Small intestine (tissue), 7 donors: ENCODE data around the gene NGEF. TPM values are rescaled to one million over a fixed set of nuclear protein-coding genes. Genes with fewer than 3 reads are reported as not detected.

Experiments used
- DNase-seq, 2 donors: peaks; one replicate each; pipeline versions ENCODE4 v3.0.0 to v3.0.0-alpha.2; 2013
- FAIRE-seq: peaks from 2 replicates; lab custom pipeline; 2012; peaks lifted over from hg19 to GRCh38; lab: Jason Lieb, UNC
- H3K27ac ChIP-seq, 3 donors: one replicate each; pipeline ENCODE4 v1.5.1; 2013; ENCODE audit warnings: low read length in 2 of 3, mild to moderate bottlenecking in 2 of 3, control low read depth in 1 of 3, inconsistent platforms in 1 of 3, low read depth in 1 of 3, moderate library complexity in 1 of 3
- H3K27me3 ChIP-seq, 3 donors: one replicate each; pipeline ENCODE4 v1.6.1; 2013; ENCODE audit warnings: low read length in 3 of 3, inconsistent platforms in 1 of 3; ENCODE audit not compliant: control insufficient read depth in 3 of 3, insufficient read depth in 3 of 3
- H3K36me3 ChIP-seq, 3 donors: one replicate each; pipeline ENCODE4 v1.6.1; 2013; ENCODE audit warnings: low read length in 3 of 3, inconsistent platforms in 1 of 3, low read depth in 1 of 3, mild to moderate bottlenecking in 1 of 3, moderate library complexity in 1 of 3; ENCODE audit not compliant: control insufficient read depth in 3 of 3, insufficient read depth in 2 of 3
- H3K4me1 ChIP-seq, 3 donors: one replicate each; pipeline ENCODE4 v1.6.1; 2013; ENCODE audit warnings: low read length in 2 of 3, inconsistent platforms in 1 of 3, low read depth in 1 of 3, mild to moderate bottlenecking in 1 of 3, moderate library complexity in 1 of 3; ENCODE audit not compliant: control insufficient read depth in 3 of 3, insufficient read depth in 2 of 3
- H3K4me3 ChIP-seq, 3 donors: one replicate each; pipeline ENCODE4 v1.5.1; 2013; ENCODE audit warnings: low read length in 3 of 3, control low read depth in 1 of 3, inconsistent platforms in 1 of 3, low read depth in 1 of 3, mild to moderate bottlenecking in 1 of 3, moderate library complexity in 1 of 3
- H3K9me3 ChIP-seq, 2 donors: one replicate each; pipeline ENCODE4 v1.6.1; 2013; ENCODE audit warnings: low read depth in 1 of 2, low read length in 1 of 2; ENCODE audit not compliant: control insufficient read depth in 2 of 2, insufficient read depth in 1 of 2
- WGBS, 3 donors: extraction: QIAGEN DNeasy Blood & Tissue Kit; methylation state at CpG; one replicate each; pipeline ENCODE4 v1.1.7; 2013; 5-methylcytosine and 5-hydroxymethylcytosine counted together
- polyA plus RNA-seq, 4 donors: library from polyadenylated mRNA; stranded (reverse) in 3 of 4; unstranded in 1 of 4; fragments of 200-250 nt in 3 of 4; fragments of 120-200 nt in 1 of 4; gene quantifications; one replicate each; pipeline versions ENCODE4 v1.2.1 to v1.2.3, GENCODE V29; 2013
- donor health status: healthy with polysubstance abuse.
- donor health status: control.
- donor health status: control.
- donor health status: Bipolar disorder and iron deficiency.
- donor health status: healthy.

Gene NGEF
- polyA plus RNA-seq, 4 donors: 10.2 to 73.4 (median 31.4) TPM

DNA sequence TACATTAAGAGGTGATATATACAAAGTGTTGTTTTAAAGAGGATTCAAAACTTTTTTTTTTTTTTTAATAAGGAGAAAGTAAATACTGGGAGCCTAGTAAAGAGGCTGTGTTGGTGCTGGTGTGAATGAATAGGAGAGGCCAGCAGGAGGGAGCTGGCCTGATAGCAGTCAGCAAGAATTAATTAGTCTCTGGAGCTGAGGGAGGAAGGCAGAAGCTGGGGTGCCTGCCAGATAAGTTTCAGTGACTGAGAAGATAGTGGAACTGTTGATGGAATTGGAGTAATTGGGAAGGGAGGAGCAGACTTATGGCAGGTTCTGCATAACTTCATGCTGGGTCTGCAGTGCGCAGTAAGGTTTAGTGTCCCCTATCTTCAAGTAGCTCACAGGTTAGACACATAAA lies 179.2 kb downstream of the NGEF start:
- DNase-seq (no peak), FAIRE-seq (no peak)
- no peak overlapping the region for H3K27ac ChIP-seq
- peaks cover 0 to 6% (median 2%) of the 10 kb centered on the region in 3 donors for H3K4me1 ChIP-seq
- peaks cover 16 to 37% (median 17%) of the 10 kb centered on the region in 3 donors for H3K36me3 ChIP-seq
- no peaks in the 10 kb centered on the region for H3K9me3 ChIP-seq
- H3K27me3 ChIP-seq: no peaks in the 10 kb centered on the region
- H3K4me3 ChIP-seq: no peak overlapping the region
- 97 to 100% (median 100%) methylated on average over 1 of the region's 1 CpG for WGBS, 3 donors

GRCh38 chr2:232831496-232831895 lies 181.6 kb downstream of the NGEF start:
- Histone ChIP-seq H3K27ac (no peak overlapping the region), H3K9me3 (no peaks in the 10 kb centered on the region), H3K4me3 (no peak overlapping the region), H3K27me3 (no peaks in the 10 kb centered on the region), H3K36me3 (peaks cover 14 to 35% (median 17%) of the 10 kb centered on the region in 3 donors), H3K4me1 (no peaks in the 10 kb centered on the region)
- WGBS, 3 donors: 86 to 95% (median 87%) methylated on average over 3 of the region's 3 CpGs
- DNase-seq (no peak), FAIRE-seq (no peak)

- peaks cover 16 to 29% (median 17%) of the 10 kb centered on the region in 3 donors for H3K36me3 ChIP-seq
Measured at GRCh38 chr2:232829988-232830387, 183.1 kb downstream of the NGEF start.

More at GRCh38 chr2:232829988-232830387, 183.1 kb downstream of the NGEF start:
- no peaks in the 10 kb centered on the region for H3K4me1 ChIP-seq
- 90 to 96% (median 96%) methylated on average over 3 of the region's 3 CpGs for WGBS, 3 donors
- DNase-seq (no peak), FAIRE-seq (no peak)
- H3K9me3 ChIP-seq: no peaks in the 10 kb centered on the region
- H3K27ac ChIP-seq: no peak overlapping the region
- H3K4me3 ChIP-seq: no peak overlapping the region
- no peaks in the 10 kb centered on the region for H3K27me3 ChIP-seq

Other genes starting within 250 kb of the NGEF start
- gene KCNJ13, start 236.7 kb downstream of the NGEF start, polyA plus RNA-seq: 10 to 100 TPM in 3 of 4 donors, 1 to 10 TPM in 1; 8.4 to 87.2 (median 43.3) TPM
- 10 to 100 TPM in 2 of 4 donors, 1 to 10 TPM in 2; 6.3 to 16.5 (median 10.4) TPM for gene SNORC, start 143.0 kb downstream of the NGEF start, polyA plus RNA-seq
- gene NEU2, start 19.4 kb upstream of the NGEF start, polyA plus RNA-seq: not detected
- gene INPP5D, start 47.1 kb upstream of the NGEF start, polyA plus RNA-seq: 10 to 100 TPM in 1 of 4 donors, 1 to 10 TPM in 3; 4.7 to 10.4 (median 6.9) TPM
- 10 to 100 TPM; 14.6 to 21.4 (median 17.5) TPM for gene ATG16L1, start 238.4 kb upstream of the NGEF start, polyA plus RNA-seq